KMS-11 (cell line): ENCODE results near the gene AKT1S1.
A peak's percentile ranks its signal among the peaks of the same experiment; 100 is the strongest.

Source experiments
- H2AFZ ChIP-seq: fragments of 200-600 bp; sonication (generic); 2 replicates; pipeline ENCODE4 v1.6.1; 2016; ENCODE audit warnings: antibody characterized with exemption, mixed run types, low read depth
- H3K27ac ChIP-seq: fragments of 200-600 bp; sonication (generic); 2 replicates; pipeline ENCODE4 v1.6.1; 2016; ENCODE audit warnings: mild to moderate bottlenecking, mixed run types
- H3K27me3 ChIP-seq: fragments of 200-600 bp; sonication (generic); 2 replicates; pipeline ENCODE4 v1.6.1; 2017; ENCODE audit warnings: mild to moderate bottlenecking, low read depth, mixed run types, moderate library complexity; ENCODE audit not compliant: insufficient read depth
- H3K36me3 ChIP-seq: fragments of 200-600 bp; sonication (generic); 2 replicates; pipeline ENCODE4 v1.6.1; 2017; ENCODE audit warnings: mild to moderate bottlenecking, mixed run types; ENCODE audit not compliant: insufficient read depth
- H3K4me1 ChIP-seq: fragments of 200-600 bp; sonication (generic); 2 replicates; pipeline ENCODE4 v1.6.1; 2016; ENCODE audit warnings: mild to moderate bottlenecking, low read depth, mixed run types; ENCODE audit not compliant: poor library complexity, severe bottlenecking
- H3K4me2 ChIP-seq: fragments of 200-600 bp; sonication (generic); 2 replicates; pipeline ENCODE4 v1.7.0; 2016; ENCODE audit warnings: mild to moderate bottlenecking, mixed run types
- H3K4me3 ChIP-seq: fragments of 200-600 bp; sonication (generic); IDR thresholded peaks from 2 replicates; pipeline ENCODE4 v1.6.1; 2017; ENCODE audit warnings: low read depth, low read length, mixed read lengths; ENCODE audit not compliant: insufficient read depth
- H3K79me2 ChIP-seq: fragments of 200-600 bp; sonication (generic); 2 replicates; pipeline ENCODE4 v1.6.1; 2016; ENCODE audit warnings: low read depth, mixed run types; ENCODE audit not compliant: insufficient read depth
- H3K9ac ChIP-seq: fragments of 200-600 bp; sonication (generic); 2 replicates; pipeline ENCODE4 v1.6.1; 2016; ENCODE audit warnings: mild to moderate bottlenecking, mixed run types
- H4K20me1 ChIP-seq: fragments of 200-600 bp; sonication (generic); 2 replicates; pipeline ENCODE4 v1.6.1; 2016; ENCODE audit warnings: mild to moderate bottlenecking, mixed run types; ENCODE audit not compliant: insufficient read depth
- CTCF ChIP-seq: fragments of 200-600 bp; sonication (generic); conservative IDR thresholded peaks from 2 replicates; pipeline ENCODE4 v1.6.1; 2017; ENCODE audit warnings: low read depth, mild to moderate bottlenecking, antibody characterized with exemption, low read length, moderate library complexity, mixed read lengths

AKT1S1 gene

GRCh38 chr19:49851456-49852259 lies 25.5 kb downstream of the AKT1S1 start:
- H3K9ac ChIP-seq, result peak overlapping the region; percentile 94; the same call in 1 of the 2 replicates
- H3K4me2 ChIP-seq, result peak overlapping the region; percentile 44; the same call in 1 of the 2 replicates
- no peak for TF ChIP-seq CTCF
- no peak overlapping the region for H3K4me3 ChIP-seq
- H2AFZ ChIP-seq, result no peak overlapping the region
- H3K27me3 ChIP-seq, result no peaks in the 10 kb centered on the region
- peaks cover 35% of the 10 kb centered on the region for H3K79me2 ChIP-seq
- no peaks in the 10 kb centered on the region for H3K36me3 ChIP-seq
- H3K27ac ChIP-seq, result no peak overlapping the region
- H3K4me1 ChIP-seq, result peaks cover 45% of the 10 kb centered on the region
- no peaks in the 10 kb centered on the region for H4K20me1 ChIP-seq

- Histone ChIP-seq H3K79me2 (peaks cover 35% of the 10 kb centered on the region), H4K20me1 (no peaks in the 10 kb centered on the region), H3K9ac (peak within 1 kb of the TSS; percentile 94), H3K27me3 (no peaks in the 10 kb centered on the region), H3K36me3 (no peaks in the 10 kb centered on the region), H2AFZ (peak within 1 kb of the TSS; percentile 92), H3K4me2 (peak within 1 kb of the TSS; percentile 58; the same call in 1 of the 2 replicates), H3K27ac (peak within 1 kb of the TSS; percentile 87), H3K4me3 (no peak within 1 kb of the TSS), H3K4me1 (peaks cover 53% of the 10 kb centered on the region)
- TF ChIP-seq CTCF, result no peak
These were observed 26.4 kb downstream of the AKT1S1 start, which contains the start of gene PTOV1 for GRCh38 chr19:49850487-49851342. Gene PTOV1 (plus strand): TSS chr19:49851159.

- peak overlapping the region; percentile 58; the same call in 1 of the 2 replicates for H3K4me2 ChIP-seq
- TF ChIP-seq CTCF, result no peak
- H4K20me1 ChIP-seq, result no peaks in the 10 kb centered on the region
- H3K27ac ChIP-seq, result no peak overlapping the region
- peaks cover 35% of the 10 kb centered on the region for H3K79me2 ChIP-seq
- no peaks in the 10 kb centered on the region for H3K36me3 ChIP-seq
- H3K9ac ChIP-seq, result peak overlapping the region; percentile 94; the same call in 1 of the 2 replicates
- H3K4me1 ChIP-seq, result peaks cover 59% of the 10 kb centered on the region
- H2AFZ ChIP-seq, result peak overlapping the region; percentile 92; the same call in 1 of the 2 replicates
- no peak overlapping the region for H3K4me3 ChIP-seq
- H3K27me3 ChIP-seq, result no peaks in the 10 kb centered on the region
These were observed 27.0 kb downstream of the AKT1S1 start for GRCh38 chr19:49850221-49850486.

GRCh38 chr19:49849433-49850220 lies 27.5 kb downstream of the AKT1S1 start:
- Histone ChIP-seq H3K4me3 (no peak overlapping the region), H3K9ac (no peak overlapping the region), H3K4me1 (peaks cover 64% of the 10 kb centered on the region)

More at GRCh38 chr19:49849433-49850220, 27.5 kb downstream of the AKT1S1 start:
- no peak for TF ChIP-seq CTCF
- Histone ChIP-seq H2AFZ (no peak overlapping the region), H3K4me2 (peak overlapping the region; percentile 58; the same call in 1 of the 2 replicates), H3K27me3 (no peaks in the 10 kb centered on the region), H3K36me3 (no peaks in the 10 kb centered on the region), H4K20me1 (no peaks in the 10 kb centered on the region), H3K79me2 (peaks cover 35% of the 10 kb centered on the region), H3K27ac (no peak overlapping the region)
